Cardiac muscle cell (in vitro differentiated cells and primary cell): Measurements from ENCODE around the gene PRR33. TPM values are rescaled to one million over a fixed set of nuclear protein-coding genes. Genes with fewer than 3 reads are reported as not detected.

Source experiments
- DNase-seq, 2 donors: peaks; one replicate each; pipeline versions ENCODE4 v3.0.0 to v3.0.0-alpha.2; 2010 to 2017; ENCODE audit warnings: low read depth in 1 of 2, low spot score in 1 of 2
- H3K27ac ChIP-seq: fragments of 200-600 bp; sonication (generic); 2 replicates; pipeline ENCODE4 v1.5.1; 2016
- H3K27me3 ChIP-seq: fragments of 200-600 bp; sonication (generic); 2 replicates; pipeline ENCODE4 v1.6.0; 2016; ENCODE audit warnings: control low read depth
- H3K36me3 ChIP-seq: fragments of 200-600 bp; sonication (generic); 2 replicates; pipeline ENCODE4 v1.5.1; 2016; ENCODE audit warnings: control low read depth
- H3K4me1 ChIP-seq: fragments of 200-600 bp; sonication (generic); 2 replicates; pipeline ENCODE4 v1.8.1; 2017; ENCODE audit warnings: low read depth, mild to moderate bottlenecking, mixed run types
- H3K4me3 ChIP-seq: fragments of 200-600 bp; sonication (generic); 2 replicates; pipeline ENCODE4 v1.5.1; 2016; ENCODE audit warnings: mild to moderate bottlenecking
- H3K9me3 ChIP-seq: fragments of 200-600 bp; sonication (generic); 2 replicates; pipeline ENCODE4 v1.5.1; 2017; ENCODE audit warnings: low read depth, mild to moderate bottlenecking, control low read depth
- polyA plus RNA-seq: library from polyadenylated mRNA; unstranded; fragments of >200 nt; fragmentation: Nextera tagmentation; extraction: Ambion mirVana; gene quantifications from 2 replicates; pipeline ENCODE4 v1.2.1, GENCODE V29; 2016
- total RNA-seq: library from RNA; depleted of rRNA; stranded (reverse); fragments of >200 nt; gene quantifications from 2 replicates; pipeline ENCODE4 v1.2.3, GENCODE V29; 2016
- TF ChIP-seq, protein P1 (sequence below): IDR thresholded peaks from 2 replicates; pipeline ENCODE4 v1.5.1; 2012; ENCODE audit warnings: low read depth, mild to moderate bottlenecking, low read length

PRR33 gene
- total and polyA plus RNA-seq, 2 experiments from 2014 or later, result not detected

DNA sequence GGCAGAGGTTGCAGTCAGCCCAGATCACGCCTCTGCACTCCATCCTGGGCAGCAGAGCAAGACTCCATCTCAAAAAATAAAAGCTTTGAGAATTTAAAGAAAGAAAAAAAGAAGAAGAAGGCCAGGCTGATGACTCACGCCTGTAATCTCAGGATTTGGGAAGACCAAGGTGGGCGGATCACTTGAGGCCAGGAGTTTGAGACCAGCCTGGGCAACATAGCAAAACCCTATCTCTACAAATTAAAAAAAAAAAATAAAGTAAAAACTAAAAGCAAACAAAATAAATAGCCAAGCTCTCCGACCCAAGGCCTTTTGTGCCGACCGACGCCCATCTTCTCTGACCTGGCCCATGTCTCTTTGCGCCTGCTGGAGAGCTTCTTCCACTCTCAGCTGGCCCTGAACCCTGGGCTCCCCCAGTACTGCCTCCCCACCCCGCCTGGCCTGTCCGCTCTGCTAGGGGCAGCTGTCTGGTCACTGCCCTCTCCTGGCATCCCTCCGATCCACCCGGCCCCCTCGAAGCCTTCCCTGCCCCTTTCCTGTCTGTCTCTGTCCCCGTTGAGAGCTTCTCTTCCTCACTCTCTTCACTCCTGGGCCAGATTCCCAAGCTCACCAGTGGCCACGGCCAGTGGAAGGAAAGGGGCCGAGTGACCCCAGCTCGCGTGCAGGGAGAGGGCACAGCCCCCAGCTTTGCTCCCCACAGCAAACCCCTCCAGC lies 43.6 kb downstream of the PRR33 start:
- H3K27me3 ChIP-seq, result no peaks in the 10 kb centered on the region
- H3K4me1 ChIP-seq, result peaks cover 7% of the 10 kb centered on the region
- no peaks in the 10 kb centered on the region for H3K36me3 ChIP-seq
- H3K4me3 ChIP-seq, result no peak overlapping the region
- TF ChIP-seq, protein P1, sequence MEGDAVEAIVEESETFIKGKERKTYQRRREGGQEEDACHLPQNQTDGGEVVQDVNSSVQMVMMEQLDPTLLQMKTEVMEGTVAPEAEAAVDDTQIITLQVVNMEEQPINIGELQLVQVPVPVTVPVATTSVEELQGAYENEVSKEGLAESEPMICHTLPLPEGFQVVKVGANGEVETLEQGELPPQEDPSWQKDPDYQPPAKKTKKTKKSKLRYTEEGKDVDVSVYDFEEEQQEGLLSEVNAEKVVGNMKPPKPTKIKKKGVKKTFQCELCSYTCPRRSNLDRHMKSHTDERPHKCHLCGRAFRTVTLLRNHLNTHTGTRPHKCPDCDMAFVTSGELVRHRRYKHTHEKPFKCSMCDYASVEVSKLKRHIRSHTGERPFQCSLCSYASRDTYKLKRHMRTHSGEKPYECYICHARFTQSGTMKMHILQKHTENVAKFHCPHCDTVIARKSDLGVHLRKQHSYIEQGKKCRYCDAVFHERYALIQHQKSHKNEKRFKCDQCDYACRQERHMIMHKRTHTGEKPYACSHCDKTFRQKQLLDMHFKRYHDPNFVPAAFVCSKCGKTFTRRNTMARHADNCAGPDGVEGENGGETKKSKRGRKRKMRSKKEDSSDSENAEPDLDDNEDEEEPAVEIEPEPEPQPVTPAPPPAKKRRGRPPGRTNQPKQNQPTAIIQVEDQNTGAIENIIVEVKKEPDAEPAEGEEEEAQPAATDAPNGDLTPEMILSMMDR, result no peak
- no peak overlapping the region for H3K27ac ChIP-seq
- no peaks in the 10 kb centered on the region for H3K9me3 ChIP-seq
- DNase-seq, result peak in 1 of 2 donors; percentile 34

DNA sequence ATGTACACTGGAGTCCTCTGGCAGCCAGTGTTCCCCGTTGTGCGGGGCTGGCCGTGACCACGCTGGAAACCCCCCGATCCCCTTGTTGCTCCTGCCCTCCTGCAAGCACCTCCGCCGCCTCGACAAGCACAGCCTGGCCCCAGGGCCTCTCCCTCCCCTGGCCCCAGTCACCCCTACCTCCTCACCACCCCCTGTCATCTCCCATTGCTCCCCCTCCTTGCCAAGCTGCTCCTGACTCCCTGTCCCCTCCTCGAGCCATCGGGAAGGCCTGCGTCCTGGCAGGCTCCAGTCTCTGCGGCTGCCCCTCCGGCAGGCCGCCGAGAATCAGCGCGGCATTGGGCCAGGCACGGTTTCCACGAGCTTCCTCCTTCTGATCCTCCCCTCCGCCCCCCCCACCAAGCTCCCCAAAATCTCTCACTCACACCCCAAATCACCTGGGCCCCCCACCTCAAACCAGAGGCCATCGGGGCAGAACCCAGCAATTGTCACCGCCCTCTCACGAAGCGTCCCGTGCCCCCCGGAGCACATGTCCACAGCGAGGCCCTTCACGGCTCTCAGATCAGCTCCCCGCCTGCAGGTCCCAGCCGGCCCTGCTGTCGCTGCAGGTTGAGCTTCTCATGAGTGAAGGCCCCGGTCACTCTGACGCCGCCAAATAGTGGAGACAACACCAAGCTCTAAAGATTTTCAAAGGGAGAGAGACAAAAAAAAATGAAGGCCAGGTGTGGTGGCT lies 44.5 kb downstream of the PRR33 start:
- Histone ChIP-seq H3K27me3 (no peaks in the 10 kb centered on the region), H3K27ac (no peak overlapping the region), H3K4me3 (no peak overlapping the region), H3K9me3 (no peaks in the 10 kb centered on the region), H3K4me1 (peaks cover 15% of the 10 kb centered on the region), H3K36me3 (no peaks in the 10 kb centered on the region)
- no peak for DNase-seq
- TF ChIP-seq, protein P1, result no peak

DNA sequence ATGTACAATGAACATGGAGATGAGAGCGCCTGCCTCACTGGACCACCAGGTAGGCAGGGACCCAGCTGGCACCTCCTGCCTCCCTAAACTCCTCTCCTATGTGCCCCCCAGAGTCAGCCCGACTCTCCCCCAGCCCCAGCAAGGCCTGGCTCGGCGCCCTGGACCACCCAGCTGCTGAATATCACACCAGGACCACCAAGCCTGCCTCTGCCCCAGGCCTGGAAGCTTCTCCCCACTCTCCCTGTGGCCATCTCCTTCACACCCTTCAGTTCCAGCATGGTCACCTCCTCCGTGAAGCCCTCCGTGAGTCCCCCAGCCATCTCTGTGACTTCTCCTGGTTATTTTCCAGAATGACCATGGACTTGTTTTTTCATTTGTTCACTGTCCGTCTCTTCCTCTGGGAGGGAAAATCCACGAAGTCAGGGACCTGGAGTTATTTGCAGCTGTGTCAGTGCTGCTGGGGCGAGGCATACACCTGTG lies 45.2 kb downstream of the PRR33 start:
- peaks cover 21% of the 10 kb centered on the region for H3K4me1 ChIP-seq
- no peak for DNase-seq
- H3K27me3 ChIP-seq, result no peaks in the 10 kb centered on the region
- H3K36me3 ChIP-seq, result no peaks in the 10 kb centered on the region
- H3K4me3 ChIP-seq, result no peak overlapping the region
- no peaks in the 10 kb centered on the region for H3K9me3 ChIP-seq
- TF ChIP-seq, protein P1, result no peak
- no peak overlapping the region for H3K27ac ChIP-seq

DNA sequence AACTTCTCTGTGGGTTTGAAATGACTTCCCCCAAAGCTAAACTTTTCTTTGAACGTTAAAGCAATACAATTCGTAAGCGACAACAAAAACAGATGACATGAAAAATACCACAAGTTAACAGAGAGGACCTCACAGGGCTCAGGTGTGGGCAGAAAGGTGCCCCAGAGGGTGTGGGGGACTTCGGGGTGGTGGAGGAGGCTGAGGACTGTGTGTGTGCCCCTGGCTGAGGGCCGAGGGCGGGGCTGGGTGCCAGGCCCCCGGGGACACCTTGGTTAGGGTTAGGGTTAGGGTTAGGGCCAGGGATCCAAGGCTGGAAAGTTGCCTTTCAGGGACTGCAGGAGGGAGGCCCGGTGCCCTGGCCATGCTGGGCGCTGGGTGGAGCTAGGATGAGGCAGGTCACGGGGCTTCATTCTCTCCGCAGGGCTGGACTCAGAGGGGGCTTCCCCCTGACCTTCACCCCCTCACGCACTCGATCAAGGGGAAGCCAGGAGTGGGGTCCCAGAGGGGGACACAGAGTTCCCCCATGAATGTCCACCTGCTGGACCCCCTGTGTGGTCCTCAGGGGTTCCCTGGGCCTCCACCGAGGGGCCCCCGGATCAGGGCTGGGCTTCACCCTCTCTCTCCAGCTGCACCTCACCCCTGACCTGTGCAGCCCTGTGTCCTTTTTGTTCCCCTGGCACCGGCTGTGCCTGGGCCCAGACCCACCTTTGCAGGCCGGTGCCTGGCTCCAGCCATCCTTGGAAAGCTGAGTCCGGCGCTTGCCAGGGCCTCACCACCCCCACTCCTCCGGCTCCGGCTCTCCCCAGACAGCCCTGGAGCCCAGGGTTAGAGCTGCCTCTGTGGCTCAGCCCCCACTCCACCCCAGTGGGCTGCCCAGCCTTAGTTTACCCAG lies 45.9 kb downstream of the PRR33 start:
- TF ChIP-seq, protein P1, result no peak
- Histone ChIP-seq H3K27ac (no peak overlapping the region), H3K4me3 (no peak overlapping the region), H3K27me3 (no peaks in the 10 kb centered on the region), H3K9me3 (no peaks in the 10 kb centered on the region), H3K36me3 (no peaks in the 10 kb centered on the region), H3K4me1 (peaks cover 21% of the 10 kb centered on the region)
- DNase-seq, result no peak

DNA sequence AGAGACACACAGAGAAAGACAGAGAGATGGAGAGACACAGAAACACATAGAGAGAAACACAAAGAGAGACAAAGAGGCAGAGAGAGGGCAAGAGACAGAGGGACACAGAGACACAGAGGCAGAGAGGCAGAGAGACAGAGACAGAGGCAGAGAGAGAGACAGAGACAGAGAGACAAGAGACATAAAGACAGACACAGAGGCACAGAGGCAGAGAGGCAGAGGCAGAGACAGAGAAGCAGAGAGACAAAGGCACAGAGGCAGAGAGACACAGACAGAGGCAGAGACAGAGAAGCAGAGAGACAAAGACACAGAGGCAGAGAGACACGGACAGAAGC lies 46.6 kb downstream of the PRR33 start:
- H3K27ac ChIP-seq, result no peak overlapping the region
- H3K4me3 ChIP-seq, result no peak overlapping the region
- H3K36me3 ChIP-seq, result no peaks in the 10 kb centered on the region
- DNase-seq, result no peak
- peaks cover 21% of the 10 kb centered on the region for H3K4me1 ChIP-seq
- TF ChIP-seq, protein P1, result no peak
- no peaks in the 10 kb centered on the region for H3K9me3 ChIP-seq
- no peaks in the 10 kb centered on the region for H3K27me3 ChIP-seq
